ENCODE data around the gene PLA2G4D.

- TF ChIP-seq CTCF (IDR thresholded peaks at IDR 0.05) (no peak), POLR2AphosphoS5 (IDR thresholded peaks at IDR 0.05; ENCODE audit: low read depth, low read length) (no peak), TCF7L2 (IDR thresholded peaks at IDR 0.05; ENCODE audit: low read depth, low read length) (no peak), SIN3A (IDR thresholded peaks at IDR 0.05; ENCODE audit: borderline replicate concordance, insufficient read depth, low read depth, low read length) (no peak), REST (IDR thresholded peaks at IDR 0.05; ENCODE audit: insufficient read depth in 1 of 2, low read depth in 2 of 2, low read length in 1 of 2) (no peak)
These were observed 56.7 kb downstream of the PLA2G4D start for GRCh38 chr15:42037656-42038055.
